GM20431 (cell line): ENCODE results near the gene DZIP3.

ENCODE experiments used
- in situ Hi-C: fragments of 300-500 bp; cut with MseI, MboI; formaldehyde crosslinking; loops from one replicate; pipeline ENCODE4 v1.15.0; 2020; ENCODE audit warnings: low sequenced_read_pairs; ENCODE audit not compliant: unreplicated experiment

The DZIP3 gene

GRCh38 chr3:108589081-108589997, at the start of gene DZIP3, which contains the start of gene CIP2A:
Gene DZIP3, plus strand, starts transcription at chr3:108589722. Its CDS starts 15,685 bp downstream, at chr3:108605407.
Gene CIP2A, minus strand, starts transcription at chr3:108589438. Its CDS starts 63 bp downstream, at chr3:108589375.
- in situ Hi-C loops, result no loop called here

DNA sequence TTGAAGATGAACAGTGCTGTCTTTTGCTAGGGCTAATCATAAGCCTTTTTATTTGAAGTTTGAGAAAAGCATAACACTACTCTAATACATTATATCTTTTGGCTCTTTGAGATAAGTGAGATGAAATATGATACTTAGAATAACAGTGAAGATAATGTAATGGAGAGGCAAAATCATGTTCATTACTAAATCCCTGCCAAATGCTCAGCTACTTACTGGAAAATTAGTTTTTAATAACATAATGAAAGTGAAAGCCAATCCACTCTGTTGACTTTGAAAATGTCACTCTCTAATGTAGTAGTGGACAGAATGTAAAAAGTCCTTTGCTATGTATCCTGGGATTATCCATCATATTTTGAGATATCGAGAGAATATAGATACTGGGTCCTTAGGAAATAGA, 43.3 kb upstream of the DZIP3 start:
- in situ Hi-C loops, result no loop called here

DNA sequence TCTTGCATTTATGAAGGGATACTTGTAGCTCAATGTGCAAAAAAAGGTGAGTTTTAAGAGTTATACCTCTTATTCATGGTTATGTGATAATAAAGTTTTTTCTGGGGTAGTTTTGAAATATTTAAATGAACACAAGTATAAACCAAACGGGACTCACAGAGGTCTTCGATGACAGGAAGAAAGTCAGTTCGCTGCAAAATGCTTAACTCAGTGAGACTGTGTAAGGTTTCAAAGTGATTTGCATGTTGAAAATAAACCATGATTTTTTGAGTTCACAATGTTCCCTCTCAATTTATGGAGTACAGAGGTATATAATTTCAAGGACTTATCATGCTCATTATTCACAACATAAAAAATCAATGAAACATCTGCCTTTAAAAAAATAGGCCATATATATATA, 42.8 kb upstream of the DZIP3 start:
- in situ Hi-C loops, result no loop called here

DNA sequence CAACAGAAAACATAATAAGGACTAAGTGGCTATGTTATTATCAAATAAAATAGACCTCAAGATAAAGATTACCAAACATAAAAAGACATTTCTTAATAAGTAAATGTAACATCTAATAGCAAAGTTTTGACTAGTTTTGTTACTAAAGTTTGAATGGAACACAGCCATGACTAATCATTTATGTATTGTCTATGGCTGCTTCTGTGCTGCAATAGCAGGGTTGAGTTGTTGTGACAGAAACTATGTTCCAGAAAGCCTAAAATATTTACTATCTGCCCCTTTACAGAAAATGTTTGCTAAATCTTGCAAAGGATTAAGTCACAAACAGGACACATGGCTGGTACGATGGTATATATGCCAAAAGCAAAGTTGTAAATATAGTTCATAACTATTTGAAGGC, 41.2 kb upstream of the DZIP3 start:
- in situ Hi-C loops, result no loop called here

DNA sequence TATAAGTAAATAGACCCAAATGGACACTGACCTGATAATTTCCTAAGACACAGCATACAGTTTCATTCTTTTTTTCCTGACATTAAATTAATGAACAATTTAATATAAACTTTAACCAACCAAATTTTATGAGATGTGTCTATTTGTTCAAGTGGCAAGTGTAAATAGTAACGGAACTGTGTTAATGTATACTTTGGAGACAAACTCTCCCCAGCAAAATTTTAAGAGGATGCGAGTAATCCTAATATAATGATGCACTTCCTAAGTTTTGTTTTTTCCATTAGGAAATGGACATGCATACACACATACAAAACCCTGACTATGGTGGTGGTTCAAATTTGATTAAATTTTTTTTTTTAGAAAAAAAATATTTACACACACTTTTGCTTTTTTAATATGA, 40.6 kb upstream of the DZIP3 start:
- in situ Hi-C loops, result no loop called here

DNA sequence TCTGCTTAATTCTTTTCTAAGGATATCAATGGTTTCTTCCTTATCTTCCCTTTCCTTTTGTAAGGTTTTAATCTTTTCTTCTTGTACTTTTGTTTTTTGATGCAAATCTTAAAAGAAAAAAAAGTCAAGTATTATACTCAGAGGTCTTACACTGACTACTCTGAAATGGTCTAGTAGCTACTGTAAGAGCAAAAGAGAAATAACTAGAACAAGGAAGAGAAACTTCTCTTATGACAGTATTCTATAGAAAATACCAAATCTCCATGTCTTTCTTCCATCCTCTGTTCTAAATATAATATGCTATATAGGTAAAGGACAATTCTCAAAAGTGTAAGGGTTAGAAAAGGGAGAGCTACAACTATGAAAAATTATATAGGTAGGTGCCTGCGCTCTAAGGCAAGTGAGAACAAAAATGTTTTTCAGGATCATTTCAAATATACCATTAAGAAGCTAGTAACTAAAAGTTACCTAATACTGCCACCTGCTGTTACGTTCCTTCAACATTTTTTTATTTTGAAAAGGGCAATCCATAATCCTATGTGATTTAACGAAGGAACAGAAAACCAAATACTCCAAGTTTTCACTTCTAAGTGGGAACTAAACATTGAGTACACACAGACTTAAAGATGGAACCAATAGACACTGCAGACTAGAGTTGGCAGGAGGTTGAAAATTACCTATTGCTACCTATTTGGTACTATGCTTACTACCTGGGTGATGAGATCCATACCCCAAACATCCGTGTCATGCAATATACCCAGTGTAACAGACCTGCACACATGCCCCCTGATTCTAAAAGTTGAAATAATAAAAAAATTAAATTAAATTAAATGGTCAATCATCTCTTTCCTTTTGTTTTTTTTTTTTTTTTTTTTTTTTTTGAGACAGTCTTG, 37.0 kb upstream of the DZIP3 start:
- in situ Hi-C loops, result loop anchor here (10.0 kb wide), 1 partner anchor 58 kb away; no protein-coding TSS in a partner anchor

GRCh38 chr3:108554229-108554628, 35.3 kb upstream of the DZIP3 start:
- in situ Hi-C loops, result loop anchor here (10.0 kb wide), 1 partner anchor 59 kb away; no protein-coding TSS in a partner anchor

GRCh38 chr3:108554913-108555571, 34.5 kb upstream of the DZIP3 start:
- in situ Hi-C loops, result loop anchor here (10.0 kb wide), 1 partner anchor 60 kb away; no protein-coding TSS in a partner anchor

- in situ Hi-C loops, result loop anchor here (10.0 kb wide), 1 partner anchor 61 kb away; no protein-coding TSS in a partner anchor
These were observed 33.4 kb upstream of the DZIP3 start for GRCh38 chr3:108555966-108556581.

GRCh38 chr3:108562565-108562964, 27.0 kb upstream of the DZIP3 start:
- in situ Hi-C loops, result no loop called here

DNA sequence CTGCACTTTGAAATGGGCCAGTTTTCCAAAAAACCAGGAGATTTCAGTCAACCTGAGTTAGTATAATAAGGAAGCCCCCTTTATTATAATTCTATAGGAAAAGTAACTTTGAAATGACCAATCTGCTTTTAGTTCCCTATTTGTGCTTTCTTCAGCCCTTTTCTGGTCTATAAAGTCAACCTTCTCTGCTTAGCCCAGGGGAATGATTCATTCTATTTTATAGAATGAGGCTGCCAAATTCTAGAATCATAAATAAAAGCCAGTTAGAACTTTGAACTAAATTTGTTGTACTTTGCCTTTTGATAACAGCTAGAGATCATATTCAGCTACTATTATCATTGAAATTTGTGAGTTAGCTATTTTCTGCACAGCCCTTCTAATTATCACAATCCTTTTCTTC, 25.0 kb upstream of the DZIP3 start:
- in situ Hi-C loops, result no loop called here

DNA sequence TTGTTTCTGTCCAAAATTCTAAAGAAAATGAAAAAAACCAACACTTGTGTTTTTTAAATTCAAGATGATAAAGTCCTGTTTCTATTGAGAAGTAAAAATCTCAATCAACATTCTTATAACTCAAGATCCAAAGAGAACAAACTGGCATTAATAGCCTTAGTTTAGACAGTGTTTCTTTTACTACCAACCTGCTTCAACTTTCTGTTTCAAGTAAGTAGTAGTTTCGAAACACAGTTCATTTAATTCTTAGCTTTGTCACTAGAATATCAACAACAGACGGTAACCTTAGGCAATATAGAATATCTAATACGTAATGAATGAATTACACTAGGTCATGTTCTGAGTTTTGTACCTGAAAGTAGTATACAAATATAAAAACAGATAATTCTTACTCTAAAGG, 24.0 kb upstream of the DZIP3 start:
- in situ Hi-C loops, result no loop called here

DNA sequence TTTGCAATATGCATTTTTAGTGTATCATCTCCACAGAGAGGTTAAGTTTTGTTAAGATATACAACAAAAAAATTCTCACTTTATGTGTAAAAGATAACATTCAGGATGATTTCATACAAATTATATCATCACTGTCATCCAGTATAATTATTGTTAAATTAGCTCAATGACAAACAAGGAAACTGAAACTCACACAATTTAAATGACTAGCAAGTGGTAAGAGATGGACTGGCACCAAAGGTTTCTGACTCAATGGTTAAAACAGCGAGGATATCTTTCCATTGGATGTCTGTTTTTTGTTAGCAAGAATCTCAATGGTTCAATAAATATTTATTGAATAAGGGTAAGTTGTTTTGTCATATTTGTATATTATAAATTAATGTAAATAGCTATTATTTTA, 22.9 kb upstream of the DZIP3 start:
- in situ Hi-C loops, result no loop called here

GRCh38 chr3:108569336-108569735, 20.2 kb upstream of the DZIP3 start:
- in situ Hi-C loops, result no loop called here

DNA sequence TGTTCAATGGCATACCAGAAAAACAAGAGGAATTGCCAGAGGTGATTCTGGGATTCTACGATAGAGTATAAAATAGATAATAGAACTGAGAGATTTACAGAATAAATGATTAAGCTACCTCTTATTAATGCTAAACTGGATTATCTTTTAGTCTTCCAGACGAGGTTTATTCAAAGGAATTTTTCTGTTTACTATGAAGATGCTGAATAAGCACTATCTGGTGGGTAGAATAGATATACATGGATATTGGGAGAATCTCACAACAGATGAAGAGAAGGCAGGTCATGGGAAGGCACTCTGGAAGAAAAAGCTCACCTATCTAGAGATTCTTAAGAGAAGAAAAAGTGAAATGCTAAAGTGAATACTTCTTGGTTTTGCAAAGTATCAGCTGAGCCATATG, 11.5 kb upstream of the DZIP3 start:
- in situ Hi-C loops, result no loop called here

- in situ Hi-C loops, result no loop called here
These were observed 921 bp upstream of the DZIP3 start for GRCh38 chr3:108588601-108589000.

GRCh38 chr3:108589998-108590323, 439 bp downstream of the DZIP3 start:
- in situ Hi-C loops, result no loop called here

DNA sequence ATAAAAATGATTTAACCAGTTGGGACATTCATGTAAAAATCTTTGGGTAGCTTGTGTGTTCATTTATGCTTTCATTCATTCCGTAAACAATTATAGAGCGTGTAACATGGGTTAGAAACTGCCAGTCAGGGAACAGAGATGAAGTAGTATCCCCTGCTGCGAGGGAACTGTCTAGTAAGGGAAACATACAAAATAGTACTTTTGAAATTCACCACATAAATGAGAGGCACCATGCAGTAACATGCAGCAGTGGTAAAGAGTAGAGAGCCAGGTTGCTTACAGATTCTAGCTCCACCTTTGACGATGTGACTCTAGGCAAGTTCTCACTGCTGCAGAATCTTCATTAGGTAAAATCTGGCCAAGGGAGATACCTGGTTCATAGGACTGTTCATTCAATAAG, 938 bp downstream of the DZIP3 start:
- in situ Hi-C loops, result no loop called here

DNA sequence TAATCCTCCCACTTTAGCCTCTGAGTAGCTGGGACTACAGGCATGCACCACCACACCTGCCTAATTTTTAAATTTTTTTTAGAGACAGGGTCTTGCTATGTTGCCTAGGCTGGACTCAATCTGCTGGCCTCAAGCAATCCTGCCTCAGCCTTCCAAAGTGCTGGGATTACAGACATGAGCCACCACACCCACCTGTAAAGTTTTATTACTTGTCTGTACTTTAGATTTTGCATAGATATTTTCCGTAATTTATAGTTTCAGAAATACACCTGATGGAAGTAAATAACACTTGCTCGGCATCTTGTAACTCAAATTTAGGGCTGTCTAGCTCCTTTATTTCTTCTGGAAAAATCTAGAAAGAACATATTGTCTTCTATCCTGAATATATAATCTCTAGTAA, 5.8 kb downstream of the DZIP3 start:
- in situ Hi-C loops, result no loop called here

DNA sequence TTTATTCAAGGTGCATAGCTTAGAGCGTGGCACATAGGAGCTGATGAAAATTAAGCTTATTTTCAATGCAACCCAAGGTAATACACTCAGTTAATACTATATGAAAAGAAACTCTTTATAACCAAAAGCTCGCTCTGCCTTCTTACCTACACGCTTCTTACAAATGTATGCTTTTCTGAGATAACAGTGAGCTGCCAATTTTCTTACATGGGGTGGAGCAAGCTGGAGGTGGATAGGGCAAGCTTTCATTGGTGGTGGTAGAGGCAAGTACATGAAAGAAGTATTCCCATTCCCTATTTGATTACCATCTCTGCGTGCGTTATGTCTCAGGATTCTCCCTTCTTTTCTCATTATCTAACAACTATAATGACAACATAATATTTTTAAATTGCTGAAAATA, 8.9 kb downstream of the DZIP3 start:
- in situ Hi-C loops, result no loop called here
